Endothelial cell of umbilical vein (primary cell): ENCODE results near the gene SNAPC4. TPM values are rescaled to one million over a fixed set of nuclear protein-coding genes. Genes with fewer than 3 reads are reported as not detected.

Source experiments
- BruUV-seq: library from RNA; stranded (reverse); fragments of 400-500 nt; replicated peaks from 2 replicates; lab custom pipeline; 2021; lab: Mats Ljungman, UMichigan
- CTCF ChIA-PET: fragments of 300-600, 350-600 bp; sonication (Branson Sonifier 250); formaldehyde crosslinking; loops from one replicate; lab custom pipeline; 2021; ENCODE audit warnings: antibody characterized with exemption, inconsistent platforms; lab: Charles Lee
- POLR2A ChIA-PET: fragments of 300-600, 350-600 bp; sonication (Branson Sonifier 250); formaldehyde crosslinking; loops from one replicate; lab custom pipeline; 2021; ENCODE audit warnings: antibody characterized with exemption, inconsistent platforms; lab: Charles Lee
- DNase-seq: peaks from one replicate; pipeline ENCODE4 v3.0.0-alpha.2; 2011; ENCODE audit warnings: low read depth, low spot score
- FAIRE-seq: peaks from 2 replicates; lab custom pipeline; 2011; peaks lifted over from hg19 to GRCh38; lab: Jason Lieb, UNC
- H2AFZ ChIP-seq: 2 replicates; pipeline ENCODE4 v1.6.0; 2012; ENCODE audit warnings: low read depth, low read length, control low read depth, inconsistent platforms
- H3K27ac ChIP-seq: 2 replicates; pipeline ENCODE4 v1.5.1; 2011; ENCODE audit warnings: low read depth, mild to moderate bottlenecking, control low read depth, low read length, moderate library complexity; ENCODE audit not compliant: insufficient read depth
- H3K27me3 ChIP-seq, 2 experiments: 2 replicates each; pipeline versions ENCODE4 v1.6.0 to v1.6.1; 2011; ENCODE audit warnings: low read length in 2 of 2, mixed read lengths in 1 of 2; ENCODE audit not compliant: control insufficient read depth in 2 of 2, insufficient read depth in 2 of 2
- H3K36me3 ChIP-seq, 2 experiments: 2 replicates in 1 of 2; 3 replicates in 1 of 2; pipeline ENCODE4 v1.5.1; 2011; ENCODE audit warnings: low read length in 2 of 2, mild to moderate bottlenecking in 1 of 2, moderate library complexity in 1 of 2; ENCODE audit not compliant: control insufficient read depth in 2 of 2, insufficient read depth in 2 of 2; ENCODE audit errors: extremely low read depth in 1 of 2
- H3K4me1 ChIP-seq: 3 replicates; pipeline ENCODE4 v1.5.1; 2011; ENCODE audit warnings: mild to moderate bottlenecking, low read length; ENCODE audit not compliant: control insufficient read depth, insufficient read depth; ENCODE audit errors: extremely low read depth
- H3K4me2 ChIP-seq: 2 replicates; pipeline ENCODE4 v1.6.1; 2011; ENCODE audit warnings: low read length, control low read depth, mixed read lengths; ENCODE audit not compliant: insufficient read depth
- H3K4me3 ChIP-seq, 3 experiments: fragments of 200-600 bp in 1 of 3; sonication (generic), shearing (Covaris generic) in 1 of 3; replicated peaks in 1 of 3; 2 replicates each; pipeline ENCODE4 v1.5.1; 2011 to 2016; ENCODE audit warnings: control low read depth in 3 of 3, low read length in 3 of 3, mild to moderate bottlenecking in 2 of 3, inconsistent platforms in 1 of 3, low read depth in 1 of 3, moderate library complexity in 1 of 3; ENCODE audit not compliant: insufficient read depth in 1 of 3
- H3K79me2 ChIP-seq: 2 replicates; pipeline ENCODE4 v1.6.0; 2012; ENCODE audit warnings: low read length, inconsistent platforms; ENCODE audit not compliant: control insufficient read depth, insufficient read depth
- H3K9ac ChIP-seq: replicated peaks from 2 replicates; pipeline ENCODE3; 2011; ENCODE audit warnings: low read length, control low read depth; ENCODE audit not compliant: insufficient read depth; ENCODE audit errors: extremely low read depth
- H3K9me1 ChIP-seq: replicated peaks from 3 replicates; pipeline ENCODE4 v1.6.0; 2011; ENCODE audit warnings: mild to moderate bottlenecking, low read length; ENCODE audit not compliant: control insufficient read depth, insufficient read depth; ENCODE audit errors: extremely low read depth
- H3K9me3 ChIP-seq: replicated peaks from 2 replicates; pipeline ENCODE4 v1.5.1; 2012; ENCODE audit warnings: low read length, inconsistent platforms; ENCODE audit not compliant: control insufficient read depth, insufficient read depth
- H4K20me1 ChIP-seq: replicated peaks from 2 replicates; pipeline ENCODE3; 2011; ENCODE audit warnings: mild to moderate bottlenecking, low read length; ENCODE audit not compliant: control insufficient read depth, insufficient read depth; ENCODE audit errors: extremely low read depth
- CTCF ChIP-seq, 2 donors: IDR thresholded peaks; 1 replicate in 1 of 2; 2 replicates in 1 of 2; pipeline ENCODE4 v1.5.1; 2011; ENCODE audit warnings: low read length in 2 of 2, mild to moderate bottlenecking in 2 of 2, moderate library complexity in 2 of 2, control low read depth in 1 of 2, inconsistent platforms in 1 of 2, low read depth in 1 of 2; ENCODE audit not compliant: insufficient read depth in 1 of 2; ENCODE audit errors: extremely low read depth in 1 of 2
- EZH2 ChIP-seq: IDR thresholded peaks from 2 replicates; pipeline ENCODE4 v1.6.1; 2012; ENCODE audit warnings: borderline replicate concordance, low read depth, mild to moderate bottlenecking, moderate library complexity, low read length, inconsistent platforms; ENCODE audit not compliant: severe bottlenecking
- FOS ChIP-seq: IDR thresholded peaks from 2 replicates; pipeline ENCODE4 v1.6.1; 2011; ENCODE audit warnings: mild to moderate bottlenecking, low read length, moderate library complexity, borderline replicate concordance; ENCODE audit not compliant: insufficient read depth
- GATA2 ChIP-seq: IDR thresholded peaks from 2 replicates; pipeline ENCODE4 v1.7.0; 2011; ENCODE audit warnings: low read depth, mild to moderate bottlenecking, moderate library complexity, mixed read lengths, low read length; ENCODE audit not compliant: insufficient read length, insufficient read depth
- JUN ChIP-seq: IDR thresholded peaks from 2 replicates; pipeline ENCODE4 v1.6.1; 2011; ENCODE audit warnings: borderline replicate concordance, low read depth; ENCODE audit not compliant: insufficient read length, insufficient read depth
- MAX ChIP-seq: IDR thresholded peaks from 2 replicates; pipeline ENCODE4 v1.6.1; 2011; ENCODE audit not compliant: insufficient read depth, insufficient read length
- MYC ChIP-seq: IDR thresholded peaks from one replicate; pipeline ENCODE4 v1.6.1; 2011; ENCODE audit warnings: mild to moderate bottlenecking, low read depth, low read length
- POLR2A ChIP-seq: IDR thresholded peaks from 2 replicates; pipeline ENCODE4 v1.6.1; 2012; ENCODE audit warnings: low read depth, mild to moderate bottlenecking, control low read depth, low read length
- POLR2AphosphoS5 ChIP-seq: IDR thresholded peaks from 2 replicates; pipeline ENCODE4 v1.6.1; 2012; ENCODE audit warnings: low read depth, mild to moderate bottlenecking, control low read depth, low read length, moderate library complexity; ENCODE audit not compliant: insufficient read depth
- dilution Hi-C: fragments of 300-500 bp; cut with MboI; formaldehyde crosslinking; loops from one replicate; pipeline ENCODE4 v1.15.0; 2019; ENCODE audit warnings: low sequenced_read_pairs; ENCODE audit not compliant: extremely low pct_ligation_motif_present
- intact Hi-C: fragments of 100-400 bp; cut with micrococcal nuclease; formaldehyde crosslinking; loops from one replicate; pipeline ENCODE4 v1.10.0; 2022
- polyA plus RNA-seq, 4 experiments: library from polyadenylated mRNA; depleted of rRNA in 3 of 4; stranded (reverse) in 3 of 4; unstranded in 1 of 4; fragments of >200 nt; gene quantifications; 2 replicates each; pipeline versions ENCODE4 v1.2.1 to v1.2.3, GENCODE V29; 2011 to 2012; ENCODE audit warnings: missing spikeins in 1 of 4
- total RNA-seq: library from RNA; stranded (reverse); gene quantifications from 2 replicates; pipeline ENCODE4 v1.2.3, GENCODE V29; 2021

The SNAPC4 gene
- total and polyA plus RNA-seq, 2 donors (not counting 3 experiments of a cell fraction or from before 2014, with no cell fraction given), result 6.7 to 17.5 TPM

GRCh38 chr9:136418182-136419091 lies 18.5 kb upstream of the SNAPC4 start:
- Histone ChIP-seq H3K27me3 (no peaks in the 10 kb centered on the region), H3K79me2 (peaks cover 2% of the 10 kb centered on the region), H3K9me3 (no peaks in the 10 kb centered on the region), H4K20me1 (no peaks in the 10 kb centered on the region), H3K4me1 (no peaks in the 10 kb centered on the region), H3K27ac (no peak overlapping the region), H3K4me2 (no peak overlapping the region), H3K36me3 (peaks cover 27 to 70% of the 10 kb centered on the region in 2 experiments), H3K9ac (no peak overlapping the region), H3K9me1 (no peaks in the 10 kb centered on the region), H2AFZ (no peak overlapping the region), H3K4me3 (no peak overlapping the region)
- BruUV-seq, result no TSS peak
- TF ChIP-seq GATA2, result no peak
- no peak for TF ChIP-seq MYC
- TF ChIP-seq EZH2, result no peak
- no peak for TF ChIP-seq CTCF (IDR thresholded peaks at IDR 0.05; ENCODE audit: extremely low read depth in 1 of 2, insufficient read depth in 1 of 2, low read depth in 1 of 2, low read length in 2 of 2)
- TF ChIP-seq MAX, result no peak
- TF ChIP-seq POLR2AphosphoS5, result no peak
- no peak for TF ChIP-seq POLR2A
- no peak for TF ChIP-seq FOS
- no peak for TF ChIP-seq JUN
- CTCF ChIA-PET, result interaction anchor here (1.4 kb wide), 1 partner anchor 9 kb away, joined by 4 read pairs; the partner anchor contains the start of genes ENTR1 and PMPCA
- intact Hi-C loops (no loop called here), dilution Hi-C loops (no loop called here)
- DNase-seq (no peak), FAIRE-seq (no peak)
- POLR2A ChIA-PET, result no interaction called here
